ENCODE data around the gene ACO2.
A peak's percentile ranks its signal among the peaks of the same experiment; 100 is the strongest.
"Not testable (repeated sequence)": the region's sequence is repeated elsewhere in the genome, so short reads cannot be mapped to it uniquely, and the experiment has no call there.

ACO2 gene

DNA sequence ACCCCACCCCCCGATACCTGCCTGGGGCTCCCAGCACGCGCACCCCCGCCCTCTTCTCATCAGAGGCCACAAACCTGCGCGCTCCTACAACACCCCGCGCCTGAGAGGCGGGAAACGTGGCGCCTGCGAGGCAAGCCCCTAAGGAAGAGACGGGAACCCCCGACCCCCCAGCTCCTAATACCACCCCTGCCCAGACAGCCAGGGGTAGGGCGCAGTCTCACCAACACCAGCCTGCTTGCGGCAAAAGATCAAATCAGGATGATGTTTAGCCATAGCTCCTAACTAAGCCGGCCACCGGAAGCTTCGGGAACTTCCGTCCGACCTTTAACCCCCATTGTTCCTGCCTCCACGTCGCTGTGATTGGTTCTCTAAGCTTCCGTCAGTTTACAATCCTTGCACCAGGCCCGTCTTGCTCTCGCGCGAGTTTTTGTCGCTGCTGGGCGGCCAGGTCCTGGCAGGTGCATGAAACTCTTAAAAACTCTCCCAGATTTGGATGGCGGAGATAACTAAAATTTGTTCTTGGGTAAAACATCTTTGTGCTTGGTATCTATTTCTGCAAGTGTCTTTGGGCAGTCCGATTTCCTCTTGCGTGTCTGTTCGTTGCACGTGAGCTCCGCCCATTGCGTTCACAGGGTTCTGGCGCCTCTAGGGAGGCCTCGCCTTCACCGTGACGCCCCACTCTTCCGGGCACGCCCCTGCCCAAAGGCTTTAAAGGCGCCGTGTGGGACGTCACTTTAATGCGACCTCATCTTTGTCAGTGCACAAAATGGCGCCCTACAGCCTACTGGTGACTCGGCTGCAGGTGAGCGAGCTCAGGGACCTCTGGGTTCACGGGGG, at the start of gene ACO2, which contains the start of gene PHF5A:
TSS of gene ACO2 (plus strand) at position 737 of the 837 bp plus-strand sequence. CDS start at position 767, 30 bp downstream.
TSS of gene PHF5A (minus strand) at position 312 of the 837 bp plus-strand sequence. CDS start at position 273, 39 bp downstream.
- H3K27ac ChIP-seq = peak within 1 kb of the TSS; percentile 96
- TF ChIP-seq, protein P1, sequence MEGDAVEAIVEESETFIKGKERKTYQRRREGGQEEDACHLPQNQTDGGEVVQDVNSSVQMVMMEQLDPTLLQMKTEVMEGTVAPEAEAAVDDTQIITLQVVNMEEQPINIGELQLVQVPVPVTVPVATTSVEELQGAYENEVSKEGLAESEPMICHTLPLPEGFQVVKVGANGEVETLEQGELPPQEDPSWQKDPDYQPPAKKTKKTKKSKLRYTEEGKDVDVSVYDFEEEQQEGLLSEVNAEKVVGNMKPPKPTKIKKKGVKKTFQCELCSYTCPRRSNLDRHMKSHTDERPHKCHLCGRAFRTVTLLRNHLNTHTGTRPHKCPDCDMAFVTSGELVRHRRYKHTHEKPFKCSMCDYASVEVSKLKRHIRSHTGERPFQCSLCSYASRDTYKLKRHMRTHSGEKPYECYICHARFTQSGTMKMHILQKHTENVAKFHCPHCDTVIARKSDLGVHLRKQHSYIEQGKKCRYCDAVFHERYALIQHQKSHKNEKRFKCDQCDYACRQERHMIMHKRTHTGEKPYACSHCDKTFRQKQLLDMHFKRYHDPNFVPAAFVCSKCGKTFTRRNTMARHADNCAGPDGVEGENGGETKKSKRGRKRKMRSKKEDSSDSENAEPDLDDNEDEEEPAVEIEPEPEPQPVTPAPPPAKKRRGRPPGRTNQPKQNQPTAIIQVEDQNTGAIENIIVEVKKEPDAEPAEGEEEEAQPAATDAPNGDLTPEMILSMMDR (conservative IDR thresholded peaks at IDR 0.05) = no peak
- TF ChIP-seq ZFX (IDR thresholded peaks at IDR 0.05) = no peak

DNA sequence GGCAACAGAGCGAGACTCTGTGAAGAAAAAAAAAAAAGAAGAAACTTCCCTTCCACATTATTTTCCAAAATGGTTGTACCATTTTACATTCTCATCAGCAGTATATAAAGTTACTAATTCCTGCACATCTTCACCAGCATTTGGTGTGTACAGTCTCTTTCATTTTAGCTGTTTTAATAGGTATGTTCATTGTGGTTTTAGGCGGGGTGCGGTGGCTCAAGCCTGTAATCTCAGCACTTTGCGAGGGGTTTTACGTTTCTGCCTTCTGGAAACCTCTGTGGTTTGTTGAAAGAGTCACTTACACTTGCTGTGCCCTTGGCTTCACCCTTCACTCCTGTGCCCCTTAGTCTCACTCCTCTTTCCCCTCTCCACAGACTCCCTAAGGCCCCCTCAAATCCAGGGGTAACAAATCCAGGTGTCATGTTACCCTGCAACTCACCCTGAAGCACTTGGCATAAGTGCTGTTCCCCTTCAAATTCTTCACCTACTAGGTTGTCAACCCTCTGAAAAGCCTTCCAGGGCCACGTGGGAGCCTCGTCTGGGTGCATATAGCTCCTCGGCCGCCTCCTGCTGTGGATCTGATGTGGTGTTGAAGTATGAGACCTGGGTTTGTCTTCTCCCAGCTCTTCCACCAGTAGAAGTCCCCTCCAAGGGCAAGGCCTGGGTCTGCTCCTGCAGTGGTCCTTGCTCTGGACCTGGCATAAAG, 43.1 kb upstream of the ACO2 start:
- no peak overlapping the region for H3K27ac ChIP-seq
- TF ChIP-seq, protein P1 (conservative IDR thresholded peaks at IDR 0.05) = no peak
- no peak for TF ChIP-seq ZFX (IDR thresholded peaks at IDR 0.05)

DNA sequence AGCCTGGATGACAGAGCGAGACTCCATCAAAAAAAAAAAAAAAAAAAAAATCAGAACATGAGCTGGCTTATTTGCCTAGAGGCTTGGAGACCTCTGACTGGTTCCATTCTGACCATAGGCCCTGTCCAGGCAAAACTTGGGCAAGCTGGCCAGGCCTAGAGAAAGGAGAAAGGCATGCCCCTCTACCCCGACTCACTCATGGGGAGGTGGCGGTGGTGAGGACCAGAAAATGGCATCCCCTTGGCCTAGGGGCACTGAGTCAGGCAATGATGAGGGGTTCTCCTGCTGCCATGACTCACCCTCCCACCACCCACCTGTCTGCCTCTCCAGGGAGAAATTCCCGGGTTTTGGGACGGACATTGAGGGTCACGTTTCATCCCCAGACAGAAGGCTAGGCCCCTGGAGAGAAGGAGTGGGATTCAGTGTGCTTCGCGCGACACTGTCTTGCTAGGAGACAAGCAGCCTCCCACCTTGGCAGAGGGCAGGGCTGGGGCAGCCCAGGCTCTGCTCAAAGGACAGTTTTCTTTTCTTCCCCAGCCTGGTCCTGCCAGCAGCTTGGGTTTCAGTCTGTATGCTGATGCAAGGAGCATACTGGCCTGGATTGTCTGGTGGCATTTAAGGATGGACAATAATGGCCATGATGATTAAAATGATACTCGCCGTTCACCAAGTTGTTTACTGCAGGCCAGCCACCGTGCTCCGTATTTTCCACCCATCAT, 39.5 kb upstream of the ACO2 start:
- H3K27ac ChIP-seq = no peak overlapping the region
- no peak for TF ChIP-seq ZFX (IDR thresholded peaks at IDR 0.05)
- TF ChIP-seq, protein P1 (conservative IDR thresholded peaks at IDR 0.05) = no peak

DNA sequence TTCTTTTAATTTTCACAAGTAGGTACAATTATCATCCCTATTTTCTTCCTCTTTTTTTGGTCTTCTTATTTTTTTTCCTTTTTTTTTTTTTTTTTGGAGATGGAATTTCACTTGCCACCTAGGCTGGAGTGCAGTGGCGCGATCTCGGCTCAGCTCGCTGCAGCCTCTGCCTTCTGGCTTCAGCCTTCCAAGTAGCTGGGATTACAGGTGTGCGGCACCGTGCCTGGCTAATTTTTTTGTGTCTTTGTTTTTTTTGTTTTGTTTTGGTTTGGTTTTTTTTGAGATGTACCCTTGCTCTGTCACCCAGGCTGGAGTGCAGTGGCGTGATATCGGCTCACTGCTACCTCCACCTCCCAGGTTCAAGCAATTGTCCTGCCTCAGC, 39.0 kb upstream of the ACO2 start:
- no peak overlapping the region for H3K27ac ChIP-seq
- TF ChIP-seq ZFX (IDR thresholded peaks at IDR 0.05) = no peak
- TF ChIP-seq, protein P1 (conservative IDR thresholded peaks at IDR 0.05) = no peak

DNA sequence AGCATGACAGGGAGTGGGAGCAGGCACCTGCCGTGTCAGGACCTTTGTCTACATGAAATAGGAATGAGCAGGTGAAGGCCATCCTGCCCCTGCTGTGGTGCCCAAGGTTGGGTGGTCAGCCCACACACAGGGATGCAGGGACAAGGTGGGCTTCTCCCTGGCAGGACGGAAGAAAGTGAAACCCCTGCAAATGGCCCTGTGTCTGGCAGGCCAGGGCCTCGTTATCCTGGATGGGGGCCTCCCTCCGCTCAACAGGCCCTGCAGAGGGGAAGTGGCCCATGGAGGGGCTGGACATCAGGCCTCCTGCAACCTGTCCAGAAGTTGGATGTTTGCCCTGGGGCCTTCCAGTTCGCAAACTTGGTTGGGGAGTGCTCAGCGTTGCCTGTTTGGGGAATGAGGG, 37.3 kb upstream of the ACO2 start:
- TF ChIP-seq ZFX (IDR thresholded peaks at IDR 0.05) = no peak
- TF ChIP-seq, protein P1 (conservative IDR thresholded peaks at IDR 0.05) = no peak
- no peak overlapping the region for H3K27ac ChIP-seq

DNA sequence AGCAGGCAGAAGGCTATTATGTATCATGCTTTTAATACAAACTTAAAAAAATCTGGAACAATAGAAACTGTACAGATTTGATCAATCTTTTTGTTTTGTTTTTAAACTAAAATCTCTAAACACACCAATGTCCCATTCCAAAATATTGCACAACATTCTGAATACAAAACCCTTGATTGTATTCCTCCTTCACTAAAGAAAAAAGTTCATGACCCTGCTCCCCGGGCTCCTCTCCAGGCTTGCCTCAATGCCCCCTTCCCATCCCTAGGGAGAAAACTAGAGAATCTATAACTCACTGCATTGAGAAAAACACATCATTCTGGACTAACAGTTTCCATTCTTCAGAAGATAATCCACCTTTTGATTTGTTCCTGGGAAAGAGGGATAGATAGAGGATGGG, 35.4 kb upstream of the ACO2 start:
- H3K27ac ChIP-seq = not testable (repeated sequence)

DNA sequence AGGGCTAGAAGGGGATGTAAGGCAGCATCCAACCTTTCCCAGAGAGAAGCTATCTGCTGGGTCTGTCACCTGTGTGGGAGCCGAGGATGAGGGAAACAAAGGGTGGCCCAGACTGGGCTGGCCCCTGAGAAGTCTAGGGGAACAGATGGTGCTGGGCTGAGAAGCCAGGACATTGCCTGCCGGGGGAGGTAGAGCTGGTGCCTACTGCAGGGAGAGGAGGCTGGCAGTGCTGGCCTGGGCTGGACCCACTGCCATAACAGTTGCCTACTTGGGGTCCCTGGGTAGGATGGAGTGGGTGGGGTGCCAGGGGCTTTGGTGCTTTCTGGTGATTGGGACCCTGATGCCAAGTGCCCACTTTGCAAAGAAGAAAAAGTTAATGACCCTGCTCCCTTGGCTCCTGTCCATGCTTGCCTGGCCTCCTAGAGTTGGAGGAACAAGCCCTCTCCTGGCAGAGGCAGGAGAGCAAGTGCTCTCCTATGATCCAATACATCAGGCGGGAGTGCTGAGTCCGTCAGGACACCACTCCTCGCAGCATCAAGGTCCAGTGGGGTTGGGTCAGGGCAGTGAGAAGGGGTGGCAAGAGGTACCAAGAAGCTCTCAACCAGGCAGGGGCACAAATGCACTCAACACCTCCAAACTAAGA, 34.4 kb upstream of the ACO2 start:
- not testable (repeated sequence) for H3K27ac ChIP-seq

Data from C4-2B (cell line).